Activated CD4-positive, alpha-beta T cell treated with anti-CD3 and anti-CD28 coated beads for 48 hours (primary cell): Measurements from ENCODE around the gene IL23R.
A peak's percentile ranks its signal among the peaks of the same experiment; 100 is the strongest.
"Not testable (repeated sequence)": the region's sequence is repeated elsewhere in the genome, so short reads cannot be mapped to it uniquely, and the experiment has no call there.

Experiments
- DNase-seq: peaks from one replicate; pipeline ENCODE4 v3.0.0-alpha.2; 2020

Gene IL23R, protein sequence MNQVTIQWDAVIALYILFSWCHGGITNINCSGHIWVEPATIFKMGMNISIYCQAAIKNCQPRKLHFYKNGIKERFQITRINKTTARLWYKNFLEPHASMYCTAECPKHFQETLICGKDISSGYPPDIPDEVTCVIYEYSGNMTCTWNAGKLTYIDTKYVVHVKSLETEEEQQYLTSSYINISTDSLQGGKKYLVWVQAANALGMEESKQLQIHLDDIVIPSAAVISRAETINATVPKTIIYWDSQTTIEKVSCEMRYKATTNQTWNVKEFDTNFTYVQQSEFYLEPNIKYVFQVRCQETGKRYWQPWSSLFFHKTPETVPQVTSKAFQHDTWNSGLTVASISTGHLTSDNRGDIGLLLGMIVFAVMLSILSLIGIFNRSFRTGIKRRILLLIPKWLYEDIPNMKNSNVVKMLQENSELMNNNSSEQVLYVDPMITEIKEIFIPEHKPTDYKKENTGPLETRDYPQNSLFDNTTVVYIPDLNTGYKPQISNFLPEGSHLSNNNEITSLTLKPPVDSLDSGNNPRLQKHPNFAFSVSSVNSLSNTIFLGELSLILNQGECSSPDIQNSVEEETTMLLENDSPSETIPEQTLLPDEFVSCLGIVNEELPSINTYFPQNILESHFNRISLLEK

DNA sequence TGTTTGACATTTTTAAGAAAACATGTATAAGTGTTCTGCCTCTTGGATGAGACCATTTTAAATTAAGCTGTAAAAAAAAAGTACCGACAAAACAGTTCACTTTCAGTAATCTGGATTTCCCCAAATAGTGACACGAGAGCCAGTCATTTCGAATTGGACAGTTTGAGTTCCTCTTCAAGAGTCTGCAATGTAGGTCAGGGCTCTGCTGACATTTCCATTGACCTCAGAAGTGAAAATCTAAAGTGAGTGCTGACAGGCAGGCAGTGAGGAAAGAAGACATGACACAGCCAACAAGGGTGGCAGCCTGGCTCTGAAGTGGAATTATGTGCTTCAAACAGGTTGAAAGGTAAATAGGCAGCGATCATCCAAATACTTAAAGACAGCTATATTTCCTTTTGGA is at the start of gene IL23R:
Gene IL23R, plus strand, starts transcription at position 259 of the 400 bp plus-strand sequence. CDS start 1,667 bp downstream, outside the sequence.
- DNase-seq = peak; percentile 65

DNA sequence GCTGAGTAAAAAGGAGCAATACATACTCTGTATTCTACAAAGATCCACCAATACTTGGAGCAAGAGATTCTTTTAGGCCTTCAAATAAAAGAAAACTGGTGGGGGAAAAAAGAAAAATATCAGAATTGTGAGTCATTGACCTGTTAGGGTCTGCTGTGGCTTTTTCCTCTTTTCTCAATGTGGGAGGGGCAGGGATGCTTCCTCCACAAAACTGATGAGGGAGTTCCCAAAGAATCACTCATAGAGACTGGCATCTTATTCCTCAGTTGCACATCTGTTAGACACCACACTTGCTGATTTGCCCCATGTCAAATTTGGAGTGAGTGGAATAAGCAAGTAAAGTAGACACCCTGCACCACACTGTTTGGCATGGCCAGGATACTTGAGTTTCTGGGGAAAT is 48.1 kb upstream of the IL23R start:
- DNase-seq = no peak

DNA sequence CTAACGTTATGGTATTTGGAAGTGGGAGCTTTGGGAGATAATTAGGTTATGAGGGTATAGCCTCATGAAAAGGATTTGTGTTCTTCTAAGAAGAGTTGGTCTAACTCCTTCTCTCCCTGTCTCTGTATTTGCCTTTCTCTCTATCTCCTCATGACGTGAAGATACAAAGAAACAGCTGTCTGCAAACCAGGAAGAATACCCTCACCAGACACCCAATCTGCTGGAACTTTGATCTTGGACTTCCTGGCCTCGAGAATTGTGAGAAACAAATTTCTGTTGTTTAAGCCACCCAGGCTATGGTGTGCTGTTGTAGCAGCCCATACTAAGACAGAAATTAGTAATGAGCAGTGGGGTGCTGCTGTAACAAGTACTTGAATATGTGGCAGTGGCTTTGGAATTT is 47.6 kb upstream of the IL23R start:
- no peak for DNase-seq

DNA sequence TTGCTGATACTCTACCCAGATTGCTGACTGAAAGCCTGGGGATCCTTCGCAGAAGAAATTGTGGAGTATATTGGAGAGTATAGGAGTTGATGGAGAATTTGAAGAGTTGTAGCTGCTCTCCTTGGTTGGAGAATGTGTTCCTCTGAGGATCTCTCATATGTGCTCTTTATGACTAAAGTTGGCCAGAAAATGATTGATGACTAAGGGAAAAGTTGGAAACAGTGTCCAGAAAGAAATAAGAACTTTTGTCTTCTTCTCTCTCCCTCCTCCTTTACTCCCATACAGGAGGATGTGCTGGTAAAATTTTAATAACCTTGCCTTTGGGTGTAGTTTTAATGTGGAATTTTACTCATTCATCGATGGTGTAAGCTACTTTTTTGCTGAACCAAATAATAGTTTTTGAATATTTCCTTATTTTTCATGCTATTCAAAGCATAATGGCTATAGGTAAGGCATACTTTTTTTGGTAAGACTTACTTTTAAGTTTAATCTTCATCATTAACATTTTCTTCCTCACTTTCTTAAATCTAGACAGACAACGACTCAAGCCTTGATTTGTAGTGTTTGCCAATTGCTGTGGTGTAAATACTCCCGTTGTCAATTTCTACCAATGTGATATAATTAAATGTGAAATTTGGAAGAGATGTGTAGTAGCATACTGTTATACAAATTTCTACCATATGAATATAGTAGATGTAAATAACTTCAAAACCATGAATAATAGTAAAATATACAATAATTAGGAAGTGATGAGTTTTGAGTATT is 45.2 kb upstream of the IL23R start:
- no peak for DNase-seq

DNA sequence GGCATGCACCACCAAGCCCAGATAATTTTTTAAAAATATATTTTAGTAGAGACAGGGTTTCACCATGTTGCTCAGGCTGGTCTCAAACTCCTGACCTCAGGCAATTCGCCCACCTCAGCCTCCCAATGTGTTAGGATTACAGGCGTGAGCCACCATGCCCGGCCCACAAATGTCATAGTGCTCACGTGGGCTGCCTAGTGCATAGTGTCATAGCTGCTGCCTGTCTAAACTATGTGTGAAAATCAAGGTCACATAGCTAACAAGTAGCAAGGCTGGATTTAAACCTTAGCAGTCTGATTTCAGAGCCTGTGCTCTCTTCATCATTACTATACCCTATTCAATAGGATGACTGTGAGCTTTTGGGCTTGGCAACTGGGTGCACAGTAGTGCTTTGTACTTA is 41.8 kb upstream of the IL23R start:
- DNase-seq = no peak

DNA sequence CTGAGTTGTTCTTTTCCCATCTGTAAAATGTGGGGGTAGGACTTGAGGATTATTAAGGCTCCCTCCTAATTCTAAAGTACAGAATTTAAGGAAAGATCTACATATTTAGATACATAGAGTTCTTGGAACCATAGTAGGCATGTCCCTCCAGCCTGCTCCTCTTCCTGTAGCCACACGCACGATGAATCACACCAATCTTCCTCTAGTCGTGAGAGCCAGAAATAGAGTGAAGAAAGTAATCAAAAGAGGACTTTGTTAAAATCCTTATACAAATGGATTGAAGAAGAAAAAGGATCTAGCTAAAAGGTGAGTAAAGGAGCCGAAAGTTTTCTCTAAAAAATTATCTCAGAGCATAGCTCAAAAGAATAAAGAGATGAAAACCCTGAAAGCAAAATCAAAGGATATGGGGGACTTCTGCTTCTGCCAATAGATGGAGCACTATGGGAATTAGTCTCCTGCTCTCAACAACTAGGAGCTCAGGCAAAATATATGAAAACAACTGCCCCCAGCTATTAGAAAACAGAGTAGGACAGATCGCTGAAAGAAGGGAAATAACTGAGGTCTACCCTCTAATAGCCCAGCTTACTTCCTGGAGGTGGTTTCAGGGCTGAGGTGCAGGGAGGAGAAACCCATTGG is 40.0 kb upstream of the IL23R start:
- DNase-seq = no peak

DNA sequence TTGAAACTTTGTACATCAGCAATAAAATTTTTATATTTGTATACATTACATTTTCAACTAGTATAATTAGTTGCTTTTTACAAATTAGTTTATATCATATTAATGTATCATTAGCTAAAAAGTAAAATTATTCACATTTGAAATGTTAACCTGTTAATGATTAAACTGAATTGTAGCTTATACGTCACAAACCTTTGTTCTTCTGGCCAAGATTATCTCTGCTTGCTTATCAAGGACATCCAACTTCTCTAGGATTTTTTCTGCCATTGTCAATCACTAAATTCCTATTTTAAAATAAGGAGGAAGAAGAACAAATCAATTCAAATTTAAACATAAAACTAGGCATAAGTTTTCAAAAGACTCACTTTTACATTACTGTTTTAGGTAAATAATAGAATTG is 39.3 kb upstream of the IL23R start:
- no peak for DNase-seq

DNA sequence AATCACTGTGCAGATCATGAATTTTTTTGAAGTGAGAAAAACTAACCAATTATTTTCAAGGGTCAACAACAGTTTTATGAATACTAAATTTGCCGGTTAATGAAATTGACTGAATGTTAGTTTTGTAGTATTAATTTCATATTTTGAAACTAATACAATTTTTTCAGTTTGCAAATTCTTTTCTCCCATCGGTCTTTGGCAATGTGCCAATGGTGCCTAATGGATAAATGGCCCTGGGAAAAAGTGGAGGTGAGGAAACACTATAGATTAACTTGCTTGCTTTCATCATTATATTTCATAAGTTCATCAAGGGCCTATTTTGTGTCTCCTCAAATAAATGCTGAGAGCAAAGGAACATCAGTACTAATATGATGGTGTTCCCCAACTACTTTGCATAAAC is 35.6 kb upstream of the IL23R start:
- DNase-seq = no peak

DNA sequence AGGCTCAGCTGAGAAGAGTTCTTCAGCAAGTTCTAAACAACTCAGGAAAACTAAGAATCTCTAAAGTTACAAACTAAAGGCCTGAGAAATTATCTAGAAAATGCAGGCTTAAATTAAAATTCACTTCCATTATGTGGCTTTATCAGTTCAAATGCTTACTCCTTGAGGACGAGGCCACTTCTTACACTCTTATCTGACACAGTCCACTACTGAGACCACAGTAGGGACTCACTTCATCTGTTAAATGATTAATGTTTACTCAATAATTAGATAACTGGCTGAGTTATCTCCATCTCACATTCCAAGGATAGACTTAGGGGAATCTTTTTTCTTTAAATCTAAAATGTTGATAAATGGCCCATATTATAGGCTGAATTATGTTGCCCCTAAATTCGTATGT is 33.1 kb upstream of the IL23R start:
- DNase-seq = no peak

DNA sequence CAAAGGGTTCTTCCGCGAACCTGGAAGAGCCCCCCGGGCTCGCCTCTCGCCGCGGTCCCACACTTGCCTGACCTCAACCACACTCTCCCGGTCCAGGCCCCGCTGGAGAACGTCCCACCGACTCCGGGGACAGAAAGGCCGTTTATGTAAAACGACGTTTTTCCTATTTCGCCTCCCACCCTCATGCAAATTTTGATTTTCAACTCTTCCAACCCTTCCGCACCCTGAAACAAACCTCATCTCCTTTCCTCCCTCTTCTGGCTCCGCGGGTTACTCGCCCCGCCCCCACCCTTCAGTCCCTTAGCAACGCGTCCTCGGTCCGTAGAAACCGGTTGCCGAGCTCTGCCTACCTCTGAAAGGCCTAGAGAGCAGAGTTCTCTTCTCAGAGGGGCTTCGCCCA is 31.6 kb upstream of the IL23R start, which contains the start of gene C1orf141:
Gene C1orf141, minus strand, starts transcription at position 276 of the 400 bp plus-strand sequence. CDS start 7,730 bp downstream, outside the sequence.
- DNase-seq = peak; percentile 35

DNA sequence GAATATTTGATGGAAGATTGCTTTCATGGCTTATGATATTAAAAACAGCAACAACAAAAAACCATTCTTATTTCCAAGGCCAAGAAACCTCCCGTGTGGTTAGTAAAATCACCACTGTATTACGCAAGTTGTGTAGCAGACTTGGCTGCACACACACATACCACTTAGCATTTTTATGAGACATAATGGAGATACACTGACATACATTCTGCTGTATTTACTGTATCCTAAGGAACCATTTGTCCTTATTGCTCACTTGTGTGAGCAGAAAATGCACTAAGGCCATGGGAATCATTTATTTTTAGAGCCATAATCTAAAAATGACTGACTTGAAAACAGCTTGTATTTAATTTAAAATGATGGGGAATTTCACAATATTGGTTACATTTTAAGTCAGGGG is 30.9 kb upstream of the IL23R start:
- DNase-seq = no peak

DNA sequence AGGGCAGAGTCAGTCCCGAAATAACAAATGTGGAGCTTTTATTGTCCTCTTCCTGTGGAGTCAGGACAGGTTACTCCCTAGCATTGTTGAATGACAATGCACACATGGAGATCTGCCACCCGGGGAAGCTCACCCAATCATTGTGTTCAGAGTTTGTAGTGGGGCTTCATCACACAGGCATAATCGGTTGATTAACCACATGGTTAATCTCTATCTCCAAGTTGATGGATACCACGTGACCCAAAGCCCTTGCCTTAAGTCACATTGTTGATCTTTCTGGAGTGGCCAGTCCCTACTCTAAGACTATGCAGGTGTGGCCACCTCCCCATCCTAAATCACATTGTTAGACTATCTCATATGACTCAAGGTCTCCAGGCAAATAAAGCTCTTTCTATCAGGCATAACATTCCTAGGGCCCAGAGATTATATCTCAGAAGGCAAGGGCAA is 28.9 kb upstream of the IL23R start:
- DNase-seq = no peak

DNA sequence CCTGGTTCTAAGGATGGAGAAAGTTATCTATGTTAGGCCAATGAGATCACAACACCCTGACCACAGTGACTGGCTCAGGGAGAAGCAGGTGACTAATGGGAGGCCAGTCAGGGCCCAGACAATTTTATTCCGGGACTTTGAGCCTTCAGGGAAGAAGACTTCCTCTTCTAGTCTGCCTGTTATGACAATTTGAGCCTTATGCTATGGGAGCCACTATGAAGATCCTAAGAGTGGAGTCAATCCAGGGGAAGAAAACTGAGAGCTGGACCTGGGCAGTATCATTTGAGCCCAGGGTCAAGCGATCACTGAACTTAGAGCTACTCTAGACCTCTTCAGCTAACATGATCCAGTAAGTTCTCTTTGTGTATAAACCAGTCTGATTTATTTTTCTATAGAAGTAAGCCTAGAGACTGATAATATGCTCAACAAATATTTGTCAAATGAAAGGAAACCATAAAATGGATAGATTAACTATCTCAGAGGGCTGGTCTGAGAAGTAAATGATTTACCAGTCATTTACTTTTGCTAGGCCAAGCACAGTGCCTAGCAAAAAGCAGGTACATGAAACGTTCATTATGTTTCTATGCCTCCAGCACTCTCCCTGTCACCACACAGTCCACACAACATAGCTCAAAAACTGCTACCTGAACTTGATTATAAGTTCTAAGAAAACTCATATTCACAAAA is 27.3 kb upstream of the IL23R start:
- no peak for DNase-seq

DNA sequence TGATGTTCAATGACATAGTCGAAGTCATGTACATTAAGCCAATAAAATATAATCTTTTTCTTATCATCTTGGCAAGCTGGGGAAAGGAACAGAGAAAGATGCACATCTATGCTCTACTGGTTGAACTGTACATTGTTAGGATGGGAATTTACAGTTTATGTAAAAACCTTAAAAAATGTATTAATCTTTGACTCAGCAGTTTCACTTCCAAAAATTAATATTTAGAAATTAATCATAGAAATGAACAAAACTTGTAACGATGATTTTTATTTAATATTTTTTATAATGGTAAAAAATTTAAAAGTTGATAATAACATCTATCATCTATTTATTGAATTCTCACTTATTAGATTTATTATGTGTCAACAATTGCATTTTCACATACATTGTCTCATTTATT is 25.8 kb upstream of the IL23R start:
- no peak for DNase-seq

DNA sequence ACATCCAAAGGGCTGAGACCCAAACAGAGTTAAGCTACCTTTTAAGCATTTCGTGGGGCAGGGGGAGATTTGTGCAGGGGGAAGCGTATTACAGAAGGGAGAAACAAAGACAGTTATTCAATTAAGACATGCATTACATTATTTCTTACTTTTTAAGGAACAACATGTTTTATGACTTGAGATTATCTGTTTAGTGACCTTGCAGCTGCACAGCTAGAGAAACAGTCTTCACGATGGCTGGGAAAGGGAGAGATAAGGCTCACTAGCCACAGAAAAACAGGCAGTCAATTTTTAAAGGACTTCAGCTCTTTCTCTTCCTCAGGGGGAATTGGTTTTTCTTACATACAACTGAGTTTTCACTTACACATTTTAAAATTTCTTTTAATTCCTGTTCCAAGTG is 24.4 kb upstream of the IL23R start:
- DNase-seq = not testable (repeated sequence)

DNA sequence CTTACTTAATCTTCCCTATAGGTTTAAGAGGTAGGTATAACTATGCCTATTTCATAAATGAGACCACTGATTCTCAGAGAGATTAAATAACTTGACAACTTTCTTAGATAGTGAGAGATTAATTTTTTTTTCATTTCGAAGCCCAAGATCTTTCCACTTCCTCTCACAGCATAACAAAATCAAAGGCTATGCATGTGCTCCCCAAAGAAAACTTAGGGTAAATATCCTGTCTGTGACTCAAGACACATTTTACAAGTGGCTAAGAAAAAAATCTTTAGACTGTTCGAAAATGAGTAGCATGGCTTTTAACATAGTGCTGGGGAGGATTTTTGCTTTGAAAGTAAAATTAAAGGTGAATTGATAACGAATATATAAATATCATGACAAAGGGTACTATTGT is 23.3 kb upstream of the IL23R start:
- no peak for DNase-seq

DNA sequence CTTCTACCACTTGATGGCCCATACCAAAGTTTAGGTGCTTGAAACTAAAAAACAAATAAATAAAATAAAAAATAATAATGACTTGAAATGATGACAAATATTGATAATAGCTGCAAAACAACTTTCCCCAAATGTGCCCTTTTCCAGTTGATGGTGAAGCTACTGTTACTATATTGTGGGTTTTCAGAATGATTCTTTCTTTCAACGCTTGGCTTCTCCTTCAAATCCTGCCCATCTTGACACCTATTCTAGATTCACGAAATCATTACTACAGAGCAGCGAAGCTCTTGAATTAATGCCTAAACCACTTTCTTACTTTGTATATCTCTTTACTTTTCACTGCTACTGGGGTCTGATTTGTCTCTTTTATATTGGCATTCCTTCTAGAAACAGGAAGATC is 22.3 kb upstream of the IL23R start:
- no peak for DNase-seq

DNA sequence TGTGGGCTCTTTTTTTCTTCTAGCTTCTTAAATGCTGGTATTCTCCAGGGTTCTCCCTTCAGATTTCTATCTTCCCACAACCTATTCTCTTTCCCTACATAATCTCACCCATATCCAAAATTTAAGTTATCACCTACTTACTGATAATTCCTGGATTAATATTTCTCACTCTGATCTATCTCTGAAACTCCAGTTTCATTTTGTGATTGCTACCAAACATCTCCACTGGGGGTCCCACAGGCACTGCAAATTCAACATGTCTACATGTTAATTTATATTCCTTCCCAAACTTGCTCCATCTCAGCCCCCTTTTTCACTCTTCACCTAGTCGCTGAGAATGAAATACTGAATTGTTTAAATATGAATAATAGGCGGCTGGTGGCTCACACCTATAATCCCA is 21.6 kb upstream of the IL23R start:
- DNase-seq = peak; percentile 38

DNA sequence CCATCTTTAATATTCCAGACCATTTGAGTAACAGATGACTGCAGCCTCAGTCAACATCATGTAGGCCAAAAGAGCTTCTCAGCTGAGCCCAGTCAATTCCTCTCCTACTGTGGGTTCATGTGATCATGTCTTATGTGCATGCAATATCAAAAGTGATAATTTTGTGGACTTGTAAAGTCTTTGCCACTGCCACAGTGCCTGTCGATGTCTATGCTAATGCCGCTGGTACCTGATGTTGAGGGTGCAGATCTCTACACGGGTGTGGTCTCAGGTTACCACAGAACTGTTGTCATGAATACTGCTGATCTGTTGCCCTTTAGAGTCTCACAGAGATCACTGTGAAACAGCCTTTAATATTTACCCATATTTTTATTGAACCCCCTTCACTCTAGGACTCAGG is 20.2 kb upstream of the IL23R start:
- no peak for DNase-seq

DNA sequence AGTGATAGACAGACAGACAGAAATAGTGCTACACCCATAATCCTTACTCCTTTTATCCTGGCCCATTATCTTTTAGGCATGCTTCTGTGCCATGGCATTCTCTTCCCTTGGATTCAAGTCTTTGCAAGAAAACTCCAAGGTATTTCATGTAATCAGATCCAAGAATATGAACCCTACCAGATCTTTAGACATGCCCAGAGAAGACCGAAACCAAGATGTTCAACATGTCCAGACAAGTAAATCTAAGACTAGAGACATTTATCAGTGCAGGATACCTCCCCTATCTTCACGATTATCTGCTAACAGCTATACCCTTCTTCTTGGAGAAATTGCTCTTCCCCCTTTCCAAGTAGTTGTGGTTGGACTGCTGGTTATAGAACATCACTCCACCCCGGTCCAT is 19.7 kb upstream of the IL23R start:
- no peak for DNase-seq

DNA sequence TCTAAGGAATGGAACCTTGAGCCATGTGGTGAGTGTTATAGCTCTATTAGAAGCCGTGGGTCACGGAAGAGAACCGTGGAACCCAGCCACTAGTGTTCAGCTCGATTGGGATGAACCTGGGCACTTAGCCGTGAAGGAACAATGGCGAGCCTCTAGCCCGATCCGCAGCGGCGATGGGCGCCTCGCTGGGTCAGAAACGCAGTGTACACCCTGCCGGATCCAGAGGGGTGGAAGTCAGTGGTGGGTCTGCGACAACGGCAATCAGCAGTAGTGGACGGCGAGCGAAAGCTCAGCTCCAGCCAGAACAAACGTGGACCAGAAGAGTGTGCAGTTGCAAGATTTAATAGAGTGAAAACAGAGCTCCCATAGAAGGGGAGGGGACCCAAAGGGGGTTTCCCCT is 18.3 kb upstream of the IL23R start:
- not testable (repeated sequence) for DNase-seq

DNA sequence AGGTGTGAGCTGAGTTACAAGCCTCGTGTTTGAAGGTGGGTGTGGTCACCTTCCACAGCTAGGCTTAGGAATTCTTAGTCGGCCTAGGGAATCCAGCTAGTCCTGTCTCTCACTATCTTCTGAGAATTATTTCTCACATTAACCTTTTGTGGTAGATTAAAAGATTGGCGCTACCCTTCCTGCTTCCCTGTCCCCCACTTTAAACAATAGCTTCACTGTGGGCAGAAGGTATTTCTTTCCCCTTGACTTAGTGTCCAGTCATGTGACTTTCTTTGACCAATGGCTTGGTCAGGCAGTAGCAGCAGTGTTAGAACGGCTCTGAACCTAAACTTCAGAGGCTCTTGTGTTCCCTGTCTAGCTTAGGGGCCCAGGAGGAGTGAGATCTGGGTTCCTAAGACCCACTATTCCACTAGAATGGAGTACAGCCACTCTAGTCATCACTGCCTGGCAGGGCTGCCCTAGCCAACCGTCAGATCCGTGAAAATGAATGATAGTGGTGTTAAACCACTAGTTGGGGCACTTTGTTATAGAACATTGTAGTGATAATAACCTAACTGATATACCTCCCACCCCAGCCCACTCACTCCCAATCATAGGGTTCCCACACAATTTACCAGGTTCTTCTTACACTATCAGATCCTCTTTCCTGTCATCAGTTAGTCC is 17.6 kb upstream of the IL23R start:
- DNase-seq = no peak
